ENCODE measurements around the gene OTOF. TPM values are rescaled to one million over a fixed set of nuclear protein-coding genes. Genes with fewer than 3 reads are reported as not detected.

OTOF gene
- total and polyA plus RNA-seq, 9 of the 15 experiments (the other 6 are each of a cell fraction or from before 2014, with no cell fraction given) = 0.03 to 0.11 (median 0.06) TPM; not detected in 5

DNA sequence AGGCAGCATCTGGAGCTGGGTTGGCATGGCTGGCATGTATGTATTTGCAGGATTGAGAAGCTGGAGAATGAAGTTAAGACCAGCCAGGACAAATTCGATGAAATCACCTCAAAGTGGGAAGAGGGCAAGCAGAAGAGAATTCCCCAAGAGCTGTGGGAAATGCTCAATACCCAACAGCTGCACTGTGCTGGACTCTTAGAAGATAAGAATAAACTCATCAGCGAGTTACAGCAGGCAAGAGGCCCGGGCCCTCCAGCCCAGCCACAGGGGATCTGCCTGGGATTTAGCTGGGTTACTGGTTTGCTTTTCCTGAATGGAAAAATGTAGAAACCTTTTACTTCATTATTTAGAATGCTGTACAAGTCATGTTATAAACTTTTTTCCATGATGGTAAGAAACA is 53.7 kb downstream of the OTOF start:
- DNase-seq (ENCODE audit: extremely low read depth in 1 of 4, low spot score in 3 of 4) = no peak
- in situ Hi-C loops (cut with MboI) = no loop called here
- H3K4me1 ChIP-seq (replicated peaks in 1 of 2; ENCODE audit: control insufficient read depth in 2 of 2, insufficient read depth in 2 of 2, low read length in 2 of 2) = no peaks in the 10 kb centered on the region; a peak in 1 of 5 replicates
- H3K27me3 ChIP-seq (ENCODE audit: control insufficient read depth in 2 of 2, insufficient read depth in 2 of 2, low read length in 2 of 2) = no peaks in the 10 kb centered on the region
- H3K9me3 ChIP-seq (replicated peaks; ENCODE audit: control insufficient read depth, insufficient read depth, low read depth, low read length) = no peaks in the 10 kb centered on the region
- intact Hi-C loops (cut with micrococcal nuclease) = no loop called here
- H3K9me1 ChIP-seq (ENCODE audit: control insufficient read depth, insufficient read depth, low read length) = no peaks in the 10 kb centered on the region
- TF ChIP-seq FOXK1 (CRISPR knock-in tag; IDR thresholded peaks at IDR 0.05; ENCODE audit: borderline replicate concordance) = no peak
- 6% methylated on average over 3 of the region's 3 CpGs for WGBS (ENCODE audit: insufficient coverage, low coverage, missing lambda C conversion rate)
- FAIRE-seq = no peak
- ATAC-seq = peak; percentile 46; the same call in 1 of the 3 replicates
- H3K79me2 ChIP-seq (ENCODE audit: control insufficient read depth, insufficient read depth, low read length) = no peaks in the 10 kb centered on the region
- BruUV-seq (replicated peaks) = no TSS peak
- no peak overlapping the region for H3K9ac ChIP-seq (ENCODE audit: insufficient read depth in 1 of 2, low read depth in 2 of 2, low read length in 2 of 2)
- ChIA-PET POLR2A (no interaction called here), CTCF (ENCODE audit: low intra/inter-chr PET ratio) (interaction anchor here (0.6 kb wide), 1 partner anchor 1967 kb away, joined by 5 read pairs; no protein-coding TSS in a partner anchor)
- no peak overlapping the region for H2AFZ ChIP-seq (ENCODE audit: low read depth, low read length)
- no peaks in the 10 kb centered on the region for H3K36me3 ChIP-seq (ENCODE audit: control insufficient read depth, insufficient read depth, low read length)
- H4K20me1 ChIP-seq (replicated peaks; ENCODE audit: control insufficient read depth, insufficient read depth, low read length) = no peaks in the 10 kb centered on the region
- H3K4me2 ChIP-seq (ENCODE audit: insufficient read depth, low read length) = no peak overlapping the region
- H3K27ac ChIP-seq (ENCODE audit: extremely low read depth, low read depth, low read length) = no peak overlapping the region
- no peak overlapping the region for H3K4me3 ChIP-seq

DNA sequence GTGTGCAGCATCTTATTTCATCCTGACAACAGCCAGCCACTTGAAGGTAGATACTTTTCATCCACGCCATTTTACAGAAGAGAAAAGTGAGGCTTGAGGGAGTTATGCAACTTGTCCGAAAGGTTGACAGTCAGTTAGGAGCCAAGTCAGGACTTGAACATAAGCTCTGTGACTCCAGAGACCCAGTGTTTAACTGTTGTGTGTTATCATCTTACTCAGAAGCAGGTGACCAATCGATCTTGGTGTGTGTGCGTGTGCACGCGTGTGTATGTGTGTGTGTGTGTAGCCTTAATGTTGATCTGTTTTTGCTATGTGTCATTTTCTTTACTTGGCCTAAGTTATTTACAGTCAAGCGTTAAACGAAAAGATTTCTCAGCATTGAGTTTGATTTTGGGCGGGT is 54.2 kb downstream of the OTOF start:
- Histone ChIP-seq H3K4me1 (replicated peaks in 1 of 2; ENCODE audit: control insufficient read depth in 2 of 2, insufficient read depth in 2 of 2, low read length in 2 of 2) (no peaks in the 10 kb centered on the region; a peak in 1 of 5 replicates), H3K27me3 (ENCODE audit: control insufficient read depth in 2 of 2, insufficient read depth in 2 of 2, low read length in 2 of 2) (no peaks in the 10 kb centered on the region), H3K4me3 (no peak overlapping the region), H3K27ac (ENCODE audit: extremely low read depth, low read depth, low read length) (no peak overlapping the region), H3K4me2 (ENCODE audit: insufficient read depth, low read length) (no peak overlapping the region), H3K79me2 (ENCODE audit: control insufficient read depth, insufficient read depth, low read length) (no peaks in the 10 kb centered on the region), H3K9me3 (replicated peaks; ENCODE audit: control insufficient read depth, insufficient read depth, low read depth, low read length) (no peaks in the 10 kb centered on the region), H4K20me1 (replicated peaks; ENCODE audit: control insufficient read depth, insufficient read depth, low read length) (no peaks in the 10 kb centered on the region), H3K9me1 (ENCODE audit: control insufficient read depth, insufficient read depth, low read length) (no peaks in the 10 kb centered on the region), H3K36me3 (ENCODE audit: control insufficient read depth, insufficient read depth, low read length) (no peaks in the 10 kb centered on the region), H3K9ac (ENCODE audit: insufficient read depth in 1 of 2, low read depth in 2 of 2, low read length in 2 of 2) (no peak overlapping the region), H2AFZ (ENCODE audit: low read depth, low read length) (no peak overlapping the region)
- FAIRE-seq (no peak), DNase-seq (ENCODE audit: extremely low read depth in 1 of 4, low spot score in 3 of 4) (no peak), ATAC-seq (no peak)
- BruUV-seq (replicated peaks) = no TSS peak
- ChIA-PET CTCF (ENCODE audit: low intra/inter-chr PET ratio) (interaction anchor here (0.6 kb wide), 1 partner anchor 1967 kb away, joined by 5 read pairs; no protein-coding TSS in a partner anchor), POLR2A (interaction anchor here (0.7 kb wide), 1 partner anchor 32 kb away, joined by 3 read pairs; no protein-coding TSS in a partner anchor)
- TF ChIP-seq ZNF121 (CRISPR knock-in tag; conservative IDR thresholded peaks at IDR 0.05) (no peak), CBX5 (IDR thresholded peaks at IDR 0.05; ENCODE audit: borderline replicate concordance, low read depth) (no peak), U2AF2 (optimal IDR thresholded peaks at IDR 0.05; ENCODE audit: low read depth, low read length) (no peak), CEBPB (tag; IDR thresholded peaks at IDR 0.05) (peak; percentile 30; the same call in 1 of the 2 replicates), EWSR1 (IDR thresholded peaks at IDR 0.05; ENCODE audit: borderline replicate concordance, low read depth, partially characterized antibody) (no peak), GTF2E2 (tag; IDR thresholded peaks at IDR 0.05) (no peak), ZNF395 (CRISPR knock-in tag; IDR thresholded peaks at IDR 0.05) (no peak)
- intact Hi-C loops (cut with micrococcal nuclease) (no loop called here), in situ Hi-C loops (cut with MboI) (no loop called here)
- 68% methylated on average over 8 of the region's 9 CpGs for WGBS (ENCODE audit: insufficient coverage, low coverage, missing lambda C conversion rate)
